Measurements from ENCODE around the gene PRKCZ. TPM values are rescaled to one million over a fixed set of nuclear protein-coding genes. Genes with fewer than 3 reads are reported as not detected.

Gene PRKCZ
- polyA plus RNA-seq, 4 donors, result 44.2 to 252 (median 144) TPM

- Histone ChIP-seq H3K9me3 (ENCODE audit: control insufficient read depth in 2 of 2, insufficient read depth in 1 of 2, low read depth in 1 of 2, low read length in 1 of 2) (no peaks in the 10 kb centered on the region), H3K4me1 (ENCODE audit: control insufficient read depth in 3 of 3, insufficient read depth in 2 of 3, low read depth in 1 of 3, low read length in 2 of 3) (peaks cover 0 to 41% (median 0%) of the 10 kb centered on the region in 3 donors), H3K4me3 (ENCODE audit: low read depth in 1 of 3, low read length in 3 of 3) (no peak overlapping the region), H3K27me3 (ENCODE audit: control insufficient read depth in 3 of 3, insufficient read depth in 3 of 3, low read length in 3 of 3) (no peaks in the 10 kb centered on the region), H3K36me3 (ENCODE audit: control insufficient read depth in 3 of 3, insufficient read depth in 2 of 3, low read depth in 1 of 3, low read length in 3 of 3) (peaks cover 7 to 79% (median 8%) of the 10 kb centered on the region in 3 donors), H3K27ac (ENCODE audit: low read depth in 1 of 3, low read length in 2 of 3) (no peak overlapping the region)
- WGBS, 3 donors, result 91 to 93% (median 92%) methylated on average over 16 of the region's 16 CpGs
- DNase-seq (no peak), FAIRE-seq (no peak)
Measured at GRCh38 chr1:2188336-2188735, 138.1 kb downstream of the PRKCZ start.

GRCh38 chr1:2189459-2190425 is 139.5 kb downstream of the PRKCZ start:
- WGBS, 3 donors, result 13 to 23% (median 14%) methylated on average over 58 to 65 of the region's 65 CpGs

GRCh38 chr1:2190491-2190976 is 140.3 kb downstream of the PRKCZ start:
- Histone ChIP-seq H3K4me3 (ENCODE audit: low read depth in 1 of 3, low read length in 3 of 3) (peak overlapping the region in 1 of 3 donors; percentile 50), H3K4me1 (ENCODE audit: control insufficient read depth in 3 of 3, insufficient read depth in 2 of 3, low read depth in 1 of 3, low read length in 2 of 3) (peaks cover 0 to 52% (median 3%) of the 10 kb centered on the region in 3 donors), H3K9me3 (ENCODE audit: control insufficient read depth in 2 of 2, insufficient read depth in 1 of 2, low read depth in 1 of 2, low read length in 1 of 2) (no peaks in the 10 kb centered on the region), H3K36me3 (ENCODE audit: control insufficient read depth in 3 of 3, insufficient read depth in 2 of 3, low read depth in 1 of 3, low read length in 3 of 3) (peaks cover 2 to 58% (median 3%) of the 10 kb centered on the region in 3 donors), H3K27ac (ENCODE audit: low read depth in 1 of 3, low read length in 2 of 3) (peak overlapping the region; percentile 17 to 91 (median 87)), H3K27me3 (ENCODE audit: control insufficient read depth in 3 of 3, insufficient read depth in 3 of 3, low read length in 3 of 3) (no peaks in the 10 kb centered on the region)
- FAIRE-seq (no peak), DNase-seq (no peak)
- 79 to 94% (median 83%) methylated on average over 19 of the region's 19 CpGs for WGBS, 3 donors

More at GRCh38 chr1:2189459-2190425, 139.5 kb downstream of the PRKCZ start:
- Histone ChIP-seq H3K9me3 (ENCODE audit: control insufficient read depth in 2 of 2, insufficient read depth in 1 of 2, low read depth in 1 of 2, low read length in 1 of 2) (no peaks in the 10 kb centered on the region), H3K4me3 (ENCODE audit: low read depth in 1 of 3, low read length in 3 of 3) (peak overlapping the region; percentile 33 to 50 (median 41)), H3K4me1 (ENCODE audit: control insufficient read depth in 3 of 3, insufficient read depth in 2 of 3, low read depth in 1 of 3, low read length in 2 of 3) (peaks cover 0 to 47% (median 3%) of the 10 kb centered on the region in 3 donors), H3K36me3 (ENCODE audit: control insufficient read depth in 3 of 3, insufficient read depth in 2 of 3, low read depth in 1 of 3, low read length in 3 of 3) (peaks cover 7 to 66% (median 8%) of the 10 kb centered on the region in 3 donors), H3K27me3 (ENCODE audit: control insufficient read depth in 3 of 3, insufficient read depth in 3 of 3, low read length in 3 of 3) (no peaks in the 10 kb centered on the region), H3K27ac (ENCODE audit: low read depth in 1 of 3, low read length in 2 of 3) (peak overlapping the region; percentile 17 to 91 (median 87))
- DNase-seq (peak; percentile 93 to 96), FAIRE-seq (no peak)

GRCh38 chr1:2192031-2192995 is 142.1 kb downstream of the PRKCZ start:
- no peak for FAIRE-seq
- Histone ChIP-seq H3K27me3 (ENCODE audit: control insufficient read depth in 3 of 3, insufficient read depth in 3 of 3, low read length in 3 of 3) (no peaks in the 10 kb centered on the region), H3K27ac (ENCODE audit: low read depth in 1 of 3, low read length in 2 of 3) (peak overlapping the region in 2 of 3 donors; percentile 39 to 52), H3K9me3 (ENCODE audit: control insufficient read depth in 2 of 2, insufficient read depth in 1 of 2, low read depth in 1 of 2, low read length in 1 of 2) (no peaks in the 10 kb centered on the region), H3K36me3 (ENCODE audit: control insufficient read depth in 3 of 3, insufficient read depth in 2 of 3, low read depth in 1 of 3, low read length in 3 of 3) (peaks cover 0 to 42% (median 0%) of the 10 kb centered on the region in 3 donors), H3K4me1 (ENCODE audit: control insufficient read depth in 3 of 3, insufficient read depth in 2 of 3, low read depth in 1 of 3, low read length in 2 of 3) (peaks cover 0 to 62% (median 3%) of the 10 kb centered on the region in 3 donors), H3K4me3 (ENCODE audit: low read depth in 1 of 3, low read length in 3 of 3) (no peak overlapping the region)
- WGBS, 3 donors, result 74 to 83% (median 80%) methylated on average over 30 of the region's 30 CpGs
- DNase-seq, result no peak

GRCh38 chr1:2193514-2194281 is 143.5 kb downstream of the PRKCZ start:
- H3K4me1 ChIP-seq (ENCODE audit: control insufficient read depth in 3 of 3, insufficient read depth in 2 of 3, low read depth in 1 of 3, low read length in 2 of 3), result peaks cover 0 to 70% (median 3%) of the 10 kb centered on the region in 3 donors
- DNase-seq, result peak in 1 of 2 donors; percentile 80

GRCh38 chr1:2194319-2194897 is 144.2 kb downstream of the PRKCZ start, which contains the start of gene FAAP20:
TSS of gene FAAP20 (minus strand) at chr1:2194772. CDS start at chr1:2194749, 23 bp downstream.
- Histone ChIP-seq H3K4me1 (ENCODE audit: control insufficient read depth in 3 of 3, insufficient read depth in 2 of 3, low read depth in 1 of 3, low read length in 2 of 3) (peaks cover 0 to 70% (median 3%) of the 10 kb centered on the region in 3 donors), H3K27ac (ENCODE audit: low read depth in 1 of 3, low read length in 2 of 3) (peak within 1 kb of the TSS; percentile 74 to 96 (median 93)), H3K36me3 (ENCODE audit: control insufficient read depth in 3 of 3, insufficient read depth in 2 of 3, low read depth in 1 of 3, low read length in 3 of 3) (peaks cover 0 to 32% (median 0%) of the 10 kb centered on the region in 3 donors), H3K4me3 (ENCODE audit: low read depth in 1 of 3, low read length in 3 of 3) (peak within 1 kb of the TSS; percentile 58 to 69 (median 65)), H3K9me3 (ENCODE audit: control insufficient read depth in 2 of 2, insufficient read depth in 1 of 2, low read depth in 1 of 2, low read length in 1 of 2) (no peaks in the 10 kb centered on the region), H3K27me3 (ENCODE audit: control insufficient read depth in 3 of 3, insufficient read depth in 3 of 3, low read length in 3 of 3) (no peaks in the 10 kb centered on the region)
- DNase-seq (peak in 1 of 2 donors; percentile 61), FAIRE-seq (no peak)
- WGBS, 3 donors, result 1% methylated on average over 15 to 63 of the region's 63 CpGs

More at GRCh38 chr1:2193514-2194281, 143.5 kb downstream of the PRKCZ start:
- Histone ChIP-seq H3K36me3 (ENCODE audit: control insufficient read depth in 3 of 3, insufficient read depth in 2 of 3, low read depth in 1 of 3, low read length in 3 of 3) (peaks cover 0 to 32% (median 0%) of the 10 kb centered on the region in 3 donors), H3K27me3 (ENCODE audit: control insufficient read depth in 3 of 3, insufficient read depth in 3 of 3, low read length in 3 of 3) (no peaks in the 10 kb centered on the region), H3K4me3 (ENCODE audit: low read depth in 1 of 3, low read length in 3 of 3) (peak overlapping the region in 2 of 3 donors; percentile 65 to 69), H3K9me3 (ENCODE audit: control insufficient read depth in 2 of 2, insufficient read depth in 1 of 2, low read depth in 1 of 2, low read length in 1 of 2) (no peaks in the 10 kb centered on the region), H3K27ac (ENCODE audit: low read depth in 1 of 3, low read length in 2 of 3) (peak overlapping the region in 1 of 3 donors; percentile 96)
- 21 to 48% (median 36%) methylated on average over 35 to 44 of the region's 44 CpGs for WGBS, 3 donors
- FAIRE-seq, result no peak

Measured in small intestine (tissue), 7 donors.